ENCODE results near the gene ZBTB16. TPM values are rescaled to one million over a fixed set of nuclear protein-coding genes. Genes with fewer than 3 reads are reported as not detected.

The ZBTB16 gene
- total RNA-seq, 3 donors from 2014 or later (not counting 1 experiment from before 2014, with no cell fraction given): 104 to 224 (median 156) TPM

DNA sequence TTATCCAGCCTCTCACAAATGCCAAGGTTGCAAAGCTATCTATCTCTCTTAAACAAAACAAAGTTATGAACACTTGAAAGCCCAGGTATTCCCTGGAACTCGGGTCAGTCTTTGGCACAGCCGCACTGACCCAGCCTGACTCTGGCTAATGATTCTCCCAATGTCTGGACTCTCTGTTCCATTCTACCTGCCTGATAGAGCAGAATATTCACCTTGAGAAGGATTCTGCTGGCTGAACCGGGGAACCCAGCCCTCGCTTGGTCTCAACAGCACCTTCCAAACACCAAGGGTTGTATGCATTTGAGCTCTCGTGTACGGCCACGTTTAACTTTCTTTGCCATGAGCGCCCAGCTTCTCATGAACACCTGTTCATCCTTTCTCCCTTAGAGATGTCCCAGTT lies 116.8 kb downstream of the ZBTB16 start:
- Mint-ChIP-seq H3K4me1 (peaks cover 93 to 95% of the 10 kb centered on the region in 2 donors), H3K27me3 (ENCODE audit: low read depth in 2 of 2) (no peaks in the 10 kb centered on the region), H3K36me3 (no peaks in the 10 kb centered on the region), H3K27ac (peak overlapping the region; percentile 61 to 85), H3K4me3 (no peak overlapping the region), H3K9me3 (no peaks in the 10 kb centered on the region)
- H3K27me3 ChIP-seq (ENCODE audit: control insufficient read depth, insufficient read depth, low read length): no peaks in the 10 kb centered on the region
- peaks cover 76% of the 10 kb centered on the region for H3K4me1 ChIP-seq (ENCODE audit: control insufficient read depth, insufficient read depth, low read length)
- 78% methylated on average over 8 of the region's 8 CpGs for WGBS (ENCODE audit: insufficient coverage)
- H3K9me3 ChIP-seq (ENCODE audit: control insufficient read depth, insufficient read depth, low read length): no peaks in the 10 kb centered on the region
- TF ChIP-seq, protein P1, sequence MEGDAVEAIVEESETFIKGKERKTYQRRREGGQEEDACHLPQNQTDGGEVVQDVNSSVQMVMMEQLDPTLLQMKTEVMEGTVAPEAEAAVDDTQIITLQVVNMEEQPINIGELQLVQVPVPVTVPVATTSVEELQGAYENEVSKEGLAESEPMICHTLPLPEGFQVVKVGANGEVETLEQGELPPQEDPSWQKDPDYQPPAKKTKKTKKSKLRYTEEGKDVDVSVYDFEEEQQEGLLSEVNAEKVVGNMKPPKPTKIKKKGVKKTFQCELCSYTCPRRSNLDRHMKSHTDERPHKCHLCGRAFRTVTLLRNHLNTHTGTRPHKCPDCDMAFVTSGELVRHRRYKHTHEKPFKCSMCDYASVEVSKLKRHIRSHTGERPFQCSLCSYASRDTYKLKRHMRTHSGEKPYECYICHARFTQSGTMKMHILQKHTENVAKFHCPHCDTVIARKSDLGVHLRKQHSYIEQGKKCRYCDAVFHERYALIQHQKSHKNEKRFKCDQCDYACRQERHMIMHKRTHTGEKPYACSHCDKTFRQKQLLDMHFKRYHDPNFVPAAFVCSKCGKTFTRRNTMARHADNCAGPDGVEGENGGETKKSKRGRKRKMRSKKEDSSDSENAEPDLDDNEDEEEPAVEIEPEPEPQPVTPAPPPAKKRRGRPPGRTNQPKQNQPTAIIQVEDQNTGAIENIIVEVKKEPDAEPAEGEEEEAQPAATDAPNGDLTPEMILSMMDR (IDR thresholded peaks at IDR 0.05): no peak
- DNase-seq: no peak
- H3K36me3 ChIP-seq (ENCODE audit: control insufficient read depth, insufficient read depth, low read length): no peaks in the 10 kb centered on the region
- intact Hi-C loops (cut with micrococcal nuclease): no loop called here
- ATAC-seq: no peak
- no peak overlapping the region for H3K4me3 ChIP-seq (ENCODE audit: low read length)
- no peak overlapping the region for H3K27ac ChIP-seq (ENCODE audit: low read length)

DNA sequence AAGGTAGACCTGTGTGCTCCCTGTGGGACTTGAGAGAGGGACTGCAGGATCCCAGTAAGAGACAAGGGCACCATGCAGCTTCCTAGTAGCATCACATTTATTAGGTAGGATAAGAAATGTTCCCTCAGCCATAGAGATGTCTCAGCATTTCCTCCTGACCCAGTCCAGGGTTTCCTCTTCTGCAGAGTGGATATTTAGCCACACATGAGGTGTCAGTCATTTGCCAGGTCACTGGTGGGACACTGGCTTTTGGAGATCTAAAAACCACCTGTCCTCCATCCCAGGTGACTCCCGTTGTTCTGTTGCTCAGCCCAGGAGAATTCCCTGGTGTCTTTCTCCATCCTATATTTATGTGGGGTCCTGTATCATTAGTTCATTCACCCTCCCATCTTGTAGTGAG lies 119.1 kb downstream of the ZBTB16 start:
- peak overlapping the region; percentile 21 for H3K27ac ChIP-seq (ENCODE audit: low read length)
- no peak for DNase-seq
- no peak overlapping the region for H3K4me3 ChIP-seq (ENCODE audit: low read length)
- Mint-ChIP-seq H3K36me3 (no peaks in the 10 kb centered on the region), H3K27me3 (ENCODE audit: low read depth in 2 of 2) (no peaks in the 10 kb centered on the region), H3K27ac (peak overlapping the region; percentile 85 to 87), H3K9me3 (no peaks in the 10 kb centered on the region), H3K4me3 (peak overlapping the region; percentile 6), H3K4me1 (peaks cover 93 to 95% of the 10 kb centered on the region in 2 donors)
- no peak for ATAC-seq
- no peaks in the 10 kb centered on the region for H3K36me3 ChIP-seq (ENCODE audit: control insufficient read depth, insufficient read depth, low read length)
- intact Hi-C loops (cut with micrococcal nuclease): no loop called here
- no peaks in the 10 kb centered on the region for H3K27me3 ChIP-seq (ENCODE audit: control insufficient read depth, insufficient read depth, low read length)
- TF ChIP-seq, protein P1 (IDR thresholded peaks at IDR 0.05): no peak
- peaks cover 76% of the 10 kb centered on the region for H3K4me1 ChIP-seq (ENCODE audit: control insufficient read depth, insufficient read depth, low read length)
- WGBS (ENCODE audit: insufficient coverage): 83% methylated on average over 1 of the region's 1 CpG
- no peaks in the 10 kb centered on the region for H3K9me3 ChIP-seq (ENCODE audit: control insufficient read depth, insufficient read depth, low read length)

DNA sequence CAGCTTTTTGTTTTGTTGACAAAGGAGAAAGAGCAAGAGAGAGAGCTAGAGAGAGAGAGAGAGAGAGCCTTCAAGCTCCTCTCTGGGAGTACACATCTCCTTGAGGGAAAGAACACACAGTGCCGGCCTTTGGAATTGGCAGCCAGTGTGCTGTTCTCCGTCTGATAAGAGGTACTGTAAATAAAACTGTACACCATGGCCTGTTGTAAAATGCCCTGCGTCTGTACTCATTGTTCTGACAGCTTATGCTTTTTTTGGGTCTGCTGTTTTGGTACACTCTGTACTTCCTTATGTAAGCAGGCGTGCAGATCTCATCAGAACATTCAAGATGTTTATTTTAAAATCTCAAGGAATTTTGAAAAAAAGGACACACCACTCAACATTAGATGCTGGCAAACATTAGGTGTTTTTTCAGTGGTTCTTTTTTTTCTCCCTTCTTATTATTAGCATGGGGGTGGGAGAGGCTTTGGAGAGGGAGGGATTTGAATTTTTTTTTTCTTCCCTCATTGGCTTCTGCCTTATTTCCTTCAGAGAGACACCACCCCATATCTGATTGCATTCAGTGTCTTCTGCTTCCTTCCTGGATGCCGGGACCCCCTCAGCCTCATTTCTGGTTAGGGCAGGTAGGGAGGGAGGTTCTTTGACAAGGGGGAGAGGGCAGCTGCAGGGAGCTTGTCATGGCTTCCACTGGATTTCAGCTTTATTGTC lies 119.9 kb downstream of the ZBTB16 start:
- no peak for ATAC-seq

More for the DNA sequence above, 119.9 kb downstream of the ZBTB16 start:
- Histone ChIP-seq H3K9me3 (ENCODE audit: control insufficient read depth, insufficient read depth, low read length) (no peaks in the 10 kb centered on the region), H3K4me1 (ENCODE audit: control insufficient read depth, insufficient read depth, low read length) (peaks cover 76% of the 10 kb centered on the region), H3K36me3 (ENCODE audit: control insufficient read depth, insufficient read depth, low read length) (no peaks in the 10 kb centered on the region), H3K4me3 (ENCODE audit: low read length) (no peak overlapping the region), H3K27me3 (ENCODE audit: control insufficient read depth, insufficient read depth, low read length) (no peaks in the 10 kb centered on the region), H3K27ac (ENCODE audit: low read length) (peak overlapping the region; percentile 21)
- TF ChIP-seq, protein P1 (IDR thresholded peaks at IDR 0.05): no peak
- Mint-ChIP-seq H3K27me3 (ENCODE audit: low read depth in 2 of 2) (no peaks in the 10 kb centered on the region), H3K27ac (peak overlapping the region; percentile 85 to 87), H3K4me1 (peaks cover 93 to 95% of the 10 kb centered on the region in 2 donors), H3K4me3 (peak overlapping the region; percentile 4), H3K9me3 (no peaks in the 10 kb centered on the region), H3K36me3 (no peaks in the 10 kb centered on the region)
- 34% methylated on average over 5 of the region's 5 CpGs for WGBS (ENCODE audit: insufficient coverage)
- peak in 1 of 2 donors; percentile 22 for DNase-seq
- intact Hi-C loops (cut with micrococcal nuclease): no loop called here

Measured in natural killer cell (primary cell).